ENCODE data around the gene VAV2.

The VAV2 gene

DNA sequence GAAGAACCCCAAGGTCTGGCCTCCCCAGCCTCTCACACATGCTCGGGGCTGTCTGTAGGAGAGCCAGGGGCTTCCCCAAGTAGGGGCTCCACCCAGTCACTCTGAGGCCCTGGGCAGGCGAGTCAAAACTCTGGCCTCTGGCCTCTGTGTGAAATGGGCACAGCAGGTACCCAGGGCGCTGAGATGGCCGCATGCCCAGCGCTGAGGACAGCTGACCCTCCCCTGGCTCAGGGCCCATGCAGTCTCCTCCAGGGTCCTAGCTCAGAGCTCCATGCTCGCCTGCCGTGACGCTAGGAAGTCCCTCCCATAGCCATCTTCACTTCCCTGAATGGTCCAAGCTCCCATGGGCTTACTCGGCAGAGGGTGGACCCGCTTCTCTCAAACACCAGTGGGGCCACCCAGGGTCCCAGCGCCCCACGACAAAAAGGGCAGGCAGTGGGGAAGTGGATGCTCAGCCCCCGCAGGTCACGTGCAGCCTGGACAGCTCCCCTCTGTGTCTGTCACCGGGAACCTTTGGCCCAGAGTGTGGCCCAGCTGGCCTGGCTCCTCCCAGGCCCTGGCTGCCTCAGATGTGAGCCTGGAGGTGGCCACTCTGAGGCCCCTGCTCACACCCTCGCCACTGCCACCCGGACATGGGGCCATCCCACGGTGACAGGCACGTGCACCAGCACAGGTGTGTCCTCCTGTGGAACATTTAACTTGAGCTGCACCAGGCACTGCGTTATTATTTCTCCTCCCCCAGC, 12.2 kb upstream of the VAV2 start:
- H3K36me3 ChIP-seq (ENCODE audit: control insufficient read depth, low read depth, low read length) = no peaks in the 10 kb centered on the region
- no peak overlapping the region for H3K4me3 ChIP-seq (ENCODE audit: low read length)
- no peaks in the 10 kb centered on the region for H3K27me3 ChIP-seq (ENCODE audit: control insufficient read depth, insufficient read depth, low read length)
- H3K4me1 ChIP-seq (ENCODE audit: control insufficient read depth, low read depth, low read length) = no peaks in the 10 kb centered on the region
- H3K9me3 ChIP-seq (ENCODE audit: control insufficient read depth, low read depth, low read length) = no peaks in the 10 kb centered on the region
- H3K9ac ChIP-seq (ENCODE audit: low read length) = no peak overlapping the region
- H3K27ac ChIP-seq (ENCODE audit: low read length) = no peak overlapping the region

- no peak overlapping the region for H3K4me3 ChIP-seq (ENCODE audit: low read length)
- no peaks in the 10 kb centered on the region for H3K36me3 ChIP-seq (ENCODE audit: control insufficient read depth, low read depth, low read length)
- H3K27ac ChIP-seq (ENCODE audit: low read length) = no peak overlapping the region
- no peaks in the 10 kb centered on the region for H3K27me3 ChIP-seq (ENCODE audit: control insufficient read depth, insufficient read depth, low read length)
- H3K4me1 ChIP-seq (ENCODE audit: control insufficient read depth, low read depth, low read length) = no peaks in the 10 kb centered on the region
- no peaks in the 10 kb centered on the region for H3K9me3 ChIP-seq (ENCODE audit: control insufficient read depth, low read depth, low read length)
- H3K9ac ChIP-seq (ENCODE audit: low read length) = no peak overlapping the region
Observed at GRCh38 chr9:134003237-134003636, 11.1 kb upstream of the VAV2 start.

DNA sequence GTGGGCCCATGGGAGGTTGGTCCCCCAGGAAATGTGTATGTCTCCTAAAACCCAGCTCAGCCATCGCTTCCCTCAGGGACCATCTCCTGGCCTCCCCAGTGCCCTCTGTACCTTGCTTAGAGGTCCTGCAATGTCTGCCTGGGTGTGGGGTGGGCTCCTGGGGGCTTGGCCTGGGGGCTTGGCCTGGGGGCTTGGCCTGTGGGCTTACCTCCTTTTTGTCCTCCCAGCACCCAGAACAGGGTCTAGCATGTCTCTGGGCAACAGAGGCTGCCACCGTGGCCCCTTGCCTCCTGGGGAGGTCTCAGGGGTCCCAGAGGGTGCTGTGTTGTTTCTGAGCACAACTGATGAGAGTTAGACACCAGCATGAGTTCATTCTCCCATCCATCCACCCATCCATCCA, 10.7 kb upstream of the VAV2 start:
- Histone ChIP-seq H3K9me3 (ENCODE audit: control insufficient read depth, low read depth, low read length) (no peaks in the 10 kb centered on the region), H3K27me3 (ENCODE audit: control insufficient read depth, insufficient read depth, low read length) (no peaks in the 10 kb centered on the region), H3K27ac (ENCODE audit: low read length) (no peak overlapping the region), H3K36me3 (ENCODE audit: control insufficient read depth, low read depth, low read length) (no peaks in the 10 kb centered on the region), H3K9ac (ENCODE audit: low read length) (no peak overlapping the region), H3K4me3 (ENCODE audit: low read length) (no peak overlapping the region), H3K4me1 (ENCODE audit: control insufficient read depth, low read depth, low read length) (no peaks in the 10 kb centered on the region)

- H3K4me3 ChIP-seq (ENCODE audit: low read length) = no peak overlapping the region
- no peaks in the 10 kb centered on the region for H3K36me3 ChIP-seq (ENCODE audit: control insufficient read depth, low read depth, low read length)
- no peaks in the 10 kb centered on the region for H3K27me3 ChIP-seq (ENCODE audit: control insufficient read depth, insufficient read depth, low read length)
- H3K9me3 ChIP-seq (ENCODE audit: control insufficient read depth, low read depth, low read length) = no peaks in the 10 kb centered on the region
- no peak overlapping the region for H3K9ac ChIP-seq (ENCODE audit: low read length)
- no peaks in the 10 kb centered on the region for H3K4me1 ChIP-seq (ENCODE audit: control insufficient read depth, low read depth, low read length)
- no peak overlapping the region for H3K27ac ChIP-seq (ENCODE audit: low read length)
Observed at GRCh38 chr9:133999851-134000265, 7.7 kb upstream of the VAV2 start.

GRCh38 chr9:133998915-133999595, 6.9 kb upstream of the VAV2 start:
- H3K9me3 ChIP-seq (ENCODE audit: control insufficient read depth, low read depth, low read length) = no peaks in the 10 kb centered on the region
- H3K9ac ChIP-seq (ENCODE audit: low read length) = no peak overlapping the region
- no peak overlapping the region for H3K4me3 ChIP-seq (ENCODE audit: low read length)
- no peaks in the 10 kb centered on the region for H3K27me3 ChIP-seq (ENCODE audit: control insufficient read depth, insufficient read depth, low read length)
- H3K36me3 ChIP-seq (ENCODE audit: control insufficient read depth, low read depth, low read length) = no peaks in the 10 kb centered on the region
- H3K27ac ChIP-seq (ENCODE audit: low read length) = no peak overlapping the region
- H3K4me1 ChIP-seq (ENCODE audit: control insufficient read depth, low read depth, low read length) = no peaks in the 10 kb centered on the region

DNA sequence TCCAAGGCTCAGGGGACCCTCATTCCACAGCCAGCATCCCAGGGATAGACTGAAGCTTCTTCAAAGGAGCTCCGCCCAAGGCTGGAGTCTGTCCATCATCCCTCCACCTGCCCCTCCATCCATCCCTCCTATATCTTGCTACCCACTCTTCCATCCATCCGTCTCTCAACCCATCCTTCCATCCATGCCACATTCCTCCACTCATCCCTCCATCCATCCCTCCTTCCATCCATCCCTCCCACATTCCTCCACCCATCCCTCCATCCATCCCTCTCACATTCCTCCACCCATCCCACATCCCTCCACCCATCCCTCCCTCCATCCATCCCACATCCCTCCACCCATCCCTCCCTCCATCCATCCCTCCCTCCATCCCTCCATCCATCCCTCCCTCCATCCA, 5.5 kb upstream of the VAV2 start:
- Histone ChIP-seq H3K4me3 (ENCODE audit: low read length) (no peak overlapping the region), H3K9ac (ENCODE audit: low read length) (no peak overlapping the region), H3K9me3 (ENCODE audit: control insufficient read depth, low read depth, low read length) (no peaks in the 10 kb centered on the region), H3K27ac (ENCODE audit: low read length) (no peak overlapping the region), H3K27me3 (ENCODE audit: control insufficient read depth, insufficient read depth, low read length) (no peaks in the 10 kb centered on the region), H3K4me1 (ENCODE audit: control insufficient read depth, low read depth, low read length) (no peaks in the 10 kb centered on the region), H3K36me3 (ENCODE audit: control insufficient read depth, low read depth, low read length) (no peaks in the 10 kb centered on the region)

- Histone ChIP-seq H3K27ac (ENCODE audit: low read length) (no peak overlapping the region), H3K9ac (ENCODE audit: low read length) (no peak overlapping the region), H3K4me1 (ENCODE audit: control insufficient read depth, low read depth, low read length) (no peaks in the 10 kb centered on the region), H3K27me3 (ENCODE audit: control insufficient read depth, insufficient read depth, low read length) (no peaks in the 10 kb centered on the region), H3K9me3 (ENCODE audit: control insufficient read depth, low read depth, low read length) (no peaks in the 10 kb centered on the region), H3K36me3 (ENCODE audit: control insufficient read depth, low read depth, low read length) (no peaks in the 10 kb centered on the region), H3K4me3 (ENCODE audit: low read length) (no peak overlapping the region)
Observed at GRCh38 chr9:133996531-133997520, 4.7 kb upstream of the VAV2 start.

- Histone ChIP-seq H3K4me3 (ENCODE audit: low read length) (no peak overlapping the region), H3K4me1 (ENCODE audit: control insufficient read depth, low read depth, low read length) (peaks cover 4% of the 10 kb centered on the region), H3K9me3 (ENCODE audit: control insufficient read depth, low read depth, low read length) (no peaks in the 10 kb centered on the region), H3K27ac (ENCODE audit: low read length) (no peak overlapping the region), H3K9ac (ENCODE audit: low read length) (no peak overlapping the region), H3K36me3 (ENCODE audit: control insufficient read depth, low read depth, low read length) (no peaks in the 10 kb centered on the region), H3K27me3 (ENCODE audit: control insufficient read depth, insufficient read depth, low read length) (no peaks in the 10 kb centered on the region)
Observed at GRCh38 chr9:133995012-133995896, 3.1 kb upstream of the VAV2 start.

GRCh38 chr9:133994353-133995011, 2.4 kb upstream of the VAV2 start:
- no peak overlapping the region for H3K27ac ChIP-seq (ENCODE audit: low read length)
- H3K36me3 ChIP-seq (ENCODE audit: control insufficient read depth, low read depth, low read length) = no peaks in the 10 kb centered on the region
- peaks cover 4% of the 10 kb centered on the region for H3K4me1 ChIP-seq (ENCODE audit: control insufficient read depth, low read depth, low read length)
- H3K27me3 ChIP-seq (ENCODE audit: control insufficient read depth, insufficient read depth, low read length) = no peaks in the 10 kb centered on the region
- H3K9ac ChIP-seq (ENCODE audit: low read length) = no peak overlapping the region
- no peaks in the 10 kb centered on the region for H3K9me3 ChIP-seq (ENCODE audit: control insufficient read depth, low read depth, low read length)
- no peak overlapping the region for H3K4me3 ChIP-seq (ENCODE audit: low read length)

DNA sequence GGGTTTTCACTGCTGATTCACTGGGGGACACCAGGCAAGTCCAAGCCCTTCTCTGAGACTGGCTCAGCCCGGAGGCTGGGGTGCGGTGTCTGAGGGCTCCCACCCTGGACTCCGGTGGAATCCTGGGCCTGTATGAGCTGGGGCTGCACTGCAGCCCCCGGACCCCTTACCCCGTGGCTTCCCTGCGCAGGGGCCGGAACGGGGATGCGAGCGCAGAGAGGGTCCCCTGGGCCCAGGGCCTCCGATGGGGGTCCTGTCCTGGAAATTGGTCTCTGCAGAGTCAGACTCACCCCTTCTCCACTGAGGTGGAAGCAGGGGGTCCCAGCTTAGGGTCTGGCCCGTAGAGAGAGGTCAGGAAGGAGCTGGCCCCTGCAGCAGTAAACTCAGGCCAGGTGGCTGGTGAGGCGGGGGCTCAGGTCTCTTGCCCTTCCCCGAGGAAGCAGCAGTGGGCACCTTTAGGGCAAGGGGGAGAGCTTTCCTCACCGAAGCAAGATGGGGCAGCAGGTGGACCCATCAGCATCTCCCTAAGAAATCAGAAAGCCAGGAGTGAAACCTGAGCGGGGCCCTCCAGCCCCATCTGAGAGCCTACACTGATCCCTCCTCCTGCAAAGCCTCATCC, 1.6 kb upstream of the VAV2 start:
- Histone ChIP-seq H3K9ac (ENCODE audit: low read length) (no peak overlapping the region), H3K27ac (ENCODE audit: low read length) (no peak overlapping the region), H3K27me3 (ENCODE audit: control insufficient read depth, insufficient read depth, low read length) (no peaks in the 10 kb centered on the region)

More for the DNA sequence above, 1.6 kb upstream of the VAV2 start:
- Histone ChIP-seq H3K4me1 (ENCODE audit: control insufficient read depth, low read depth, low read length) (peaks cover 4% of the 10 kb centered on the region), H3K4me3 (ENCODE audit: low read length) (peak overlapping the region; percentile 76), H3K36me3 (ENCODE audit: control insufficient read depth, low read depth, low read length) (no peaks in the 10 kb centered on the region), H3K9me3 (ENCODE audit: control insufficient read depth, low read depth, low read length) (no peaks in the 10 kb centered on the region)
